ENCODE data around the gene NEDD4L.

Gene NEDD4L

DNA sequence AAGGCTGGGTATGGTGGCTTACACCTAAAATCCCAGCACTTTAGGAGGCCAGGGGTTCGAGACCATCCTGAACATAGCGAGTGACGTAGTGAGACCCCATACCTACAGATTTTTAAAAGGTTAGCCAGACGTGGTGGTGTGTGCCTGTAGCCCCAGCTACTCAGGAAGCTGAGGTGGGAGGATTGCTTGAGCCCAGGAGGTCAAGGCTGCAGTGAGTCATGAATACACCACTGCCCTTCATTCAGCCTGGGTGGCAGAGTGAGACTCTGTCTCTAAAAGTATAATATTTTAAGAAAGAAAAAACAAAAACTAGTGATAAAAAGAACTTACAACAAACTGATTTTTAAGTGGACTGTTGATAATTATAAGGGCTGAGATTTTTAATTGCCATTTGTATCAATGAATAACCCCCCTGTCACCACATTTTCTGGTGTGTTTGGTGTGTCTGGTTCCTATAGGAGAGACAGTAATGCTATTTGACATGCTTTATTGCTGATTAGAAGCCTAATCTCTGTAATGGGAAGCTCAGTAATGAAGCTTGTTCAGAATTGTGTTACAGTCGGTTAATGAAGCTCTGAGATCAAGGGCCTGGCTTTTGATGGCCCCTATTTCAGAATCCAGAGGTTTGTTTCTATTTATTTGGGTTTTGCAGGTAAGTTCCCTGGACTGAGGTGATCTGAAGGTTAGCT lies 147.0 kb downstream of the NEDD4L start:
- Mint-ChIP-seq H3K4me1 (ENCODE audit: low read depth) (peaks cover 10% of the 10 kb centered on the region), H3K9me3 (ENCODE audit: low read depth) (no peaks in the 10 kb centered on the region), H3K27ac (no peak overlapping the region), H3K4me3 (no peak overlapping the region), H3K36me3 (peaks cover 2% of the 10 kb centered on the region), H3K27me3 (no peaks in the 10 kb centered on the region)

DNA sequence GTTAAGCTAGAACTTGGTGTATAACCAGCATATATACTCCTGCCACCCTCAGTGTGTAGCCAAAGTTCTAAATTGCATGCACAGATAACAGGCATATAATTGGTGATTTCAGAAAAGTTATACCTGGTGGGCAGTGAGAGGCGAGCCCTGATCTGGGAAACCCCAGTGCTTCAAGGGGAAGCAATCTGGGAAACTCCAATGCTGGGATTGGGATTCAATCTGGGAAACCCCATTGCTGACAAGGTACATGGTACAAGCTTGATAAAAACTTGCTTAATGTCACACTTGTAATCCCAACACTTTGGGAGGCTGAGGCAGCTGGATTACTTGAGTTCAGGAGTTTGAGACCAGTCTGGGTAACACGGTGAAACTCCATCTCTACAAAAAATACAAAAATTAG lies 147.6 kb downstream of the NEDD4L start:
- Mint-ChIP-seq H3K9me3 (ENCODE audit: low read depth) (no peaks in the 10 kb centered on the region), H3K27me3 (no peaks in the 10 kb centered on the region), H3K4me3 (no peak overlapping the region), H3K4me1 (ENCODE audit: low read depth) (peaks cover 13% of the 10 kb centered on the region), H3K36me3 (peaks cover 2% of the 10 kb centered on the region), H3K27ac (no peak overlapping the region)

DNA sequence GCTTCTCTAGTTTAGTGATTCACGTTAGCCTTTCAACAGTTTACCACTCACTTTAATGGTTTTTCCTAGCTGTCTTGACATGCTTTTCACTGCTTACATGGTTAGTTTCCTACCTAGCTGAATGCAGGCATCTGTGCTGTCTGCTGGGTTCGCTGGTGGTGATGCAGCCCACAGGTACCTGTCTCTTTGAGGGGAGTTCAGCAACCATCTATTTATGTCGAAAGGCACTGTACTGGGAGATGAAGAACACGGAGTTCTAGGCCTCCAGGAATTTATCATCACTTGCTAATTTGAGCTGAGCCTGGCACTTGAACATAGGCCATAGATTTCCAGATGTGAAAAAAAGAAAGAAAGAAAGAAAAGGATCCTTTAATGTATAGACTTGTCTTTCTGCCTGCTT lies 148.5 kb downstream of the NEDD4L start:
- H3K4me3 Mint-ChIP-seq = no peak overlapping the region
- peaks cover 2% of the 10 kb centered on the region for H3K36me3 Mint-ChIP-seq
- no peak overlapping the region for H3K27ac Mint-ChIP-seq
- no peaks in the 10 kb centered on the region for H3K27me3 Mint-ChIP-seq
- no peaks in the 10 kb centered on the region for H3K9me3 Mint-ChIP-seq (ENCODE audit: low read depth)
- H3K4me1 Mint-ChIP-seq (ENCODE audit: low read depth) = peaks cover 15% of the 10 kb centered on the region

DNA sequence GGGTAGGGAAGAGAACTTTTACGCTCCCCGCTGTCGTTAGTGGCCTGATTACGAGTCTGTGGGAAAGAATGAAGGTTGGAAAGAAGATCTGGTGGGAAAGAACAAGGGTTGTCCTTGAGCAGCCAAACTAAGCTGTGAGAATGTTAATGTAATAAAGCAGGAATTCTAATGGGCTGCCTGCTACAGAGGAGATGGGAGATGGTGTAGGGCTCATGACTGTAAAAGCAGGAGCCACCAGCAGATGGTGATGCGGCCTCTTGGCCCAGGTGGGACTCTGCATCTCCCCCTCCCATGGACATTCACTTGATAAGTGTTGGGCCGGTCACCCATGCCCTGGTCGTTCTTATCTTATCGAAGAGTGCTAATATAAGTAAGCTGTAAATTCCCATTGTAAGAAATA lies 150.0 kb downstream of the NEDD4L start:
- no peak overlapping the region for H3K4me3 Mint-ChIP-seq
- no peaks in the 10 kb centered on the region for H3K27me3 Mint-ChIP-seq
- H3K27ac Mint-ChIP-seq = no peak overlapping the region
- H3K36me3 Mint-ChIP-seq = peaks cover 2% of the 10 kb centered on the region
- peaks cover 15% of the 10 kb centered on the region for H3K4me1 Mint-ChIP-seq (ENCODE audit: low read depth)
- H3K9me3 Mint-ChIP-seq (ENCODE audit: low read depth) = no peaks in the 10 kb centered on the region

DNA sequence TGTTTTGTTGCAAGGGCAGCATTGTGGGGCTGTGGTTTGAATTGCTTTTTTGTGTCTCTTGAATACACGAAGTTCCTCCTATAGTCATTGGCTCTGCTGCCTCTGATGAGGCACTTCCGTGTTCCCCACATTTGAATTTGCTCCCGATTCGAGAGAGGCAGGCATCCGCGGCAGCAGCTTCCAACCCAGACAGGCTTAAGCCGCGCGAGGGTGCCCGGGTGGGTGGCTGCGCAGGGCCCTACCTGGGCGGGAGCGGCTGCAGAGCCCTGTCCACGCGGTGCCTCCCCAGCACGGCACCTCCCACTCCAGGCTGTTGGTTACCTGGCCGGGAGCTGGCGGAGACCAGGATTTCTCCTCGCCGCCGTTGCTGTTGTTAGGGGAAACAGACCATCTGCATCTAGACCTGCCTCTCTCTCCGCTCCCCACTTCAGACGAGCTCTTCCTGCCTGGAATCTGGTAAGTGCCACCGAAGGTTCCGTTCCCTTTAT lies 151.3 kb downstream of the NEDD4L start:
- Mint-ChIP-seq H3K4me3 (peak overlapping the region; percentile 86), H3K4me1 (ENCODE audit: low read depth) (peaks cover 15% of the 10 kb centered on the region), H3K27me3 (no peaks in the 10 kb centered on the region), H3K9me3 (ENCODE audit: low read depth) (no peaks in the 10 kb centered on the region), H3K36me3 (peaks cover 2% of the 10 kb centered on the region), H3K27ac (peak overlapping the region; percentile 58)

DNA sequence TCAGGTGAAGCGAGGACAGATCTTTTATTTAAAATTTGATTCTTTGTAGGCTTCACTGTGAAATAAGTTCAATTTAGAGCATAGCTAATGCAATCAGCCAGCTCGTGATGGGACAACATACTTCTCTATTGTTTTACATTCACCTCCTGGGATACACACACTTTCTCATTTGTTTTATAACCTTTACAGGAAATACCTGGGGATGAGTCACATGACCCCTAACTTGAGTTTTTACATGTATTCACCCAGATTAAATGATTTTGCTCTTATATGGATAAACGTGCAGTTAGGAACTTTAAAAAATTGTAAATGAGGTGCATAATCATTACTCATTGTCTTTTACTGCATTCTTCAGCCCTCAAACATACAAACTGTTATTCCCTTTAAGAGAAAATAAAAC lies 152.1 kb downstream of the NEDD4L start:
- Mint-ChIP-seq H3K4me3 (peak overlapping the region; percentile 86), H3K9me3 (ENCODE audit: low read depth) (no peaks in the 10 kb centered on the region), H3K27ac (no peak overlapping the region), H3K4me1 (ENCODE audit: low read depth) (peaks cover 15% of the 10 kb centered on the region), H3K27me3 (no peaks in the 10 kb centered on the region), H3K36me3 (peaks cover 2% of the 10 kb centered on the region)

DNA sequence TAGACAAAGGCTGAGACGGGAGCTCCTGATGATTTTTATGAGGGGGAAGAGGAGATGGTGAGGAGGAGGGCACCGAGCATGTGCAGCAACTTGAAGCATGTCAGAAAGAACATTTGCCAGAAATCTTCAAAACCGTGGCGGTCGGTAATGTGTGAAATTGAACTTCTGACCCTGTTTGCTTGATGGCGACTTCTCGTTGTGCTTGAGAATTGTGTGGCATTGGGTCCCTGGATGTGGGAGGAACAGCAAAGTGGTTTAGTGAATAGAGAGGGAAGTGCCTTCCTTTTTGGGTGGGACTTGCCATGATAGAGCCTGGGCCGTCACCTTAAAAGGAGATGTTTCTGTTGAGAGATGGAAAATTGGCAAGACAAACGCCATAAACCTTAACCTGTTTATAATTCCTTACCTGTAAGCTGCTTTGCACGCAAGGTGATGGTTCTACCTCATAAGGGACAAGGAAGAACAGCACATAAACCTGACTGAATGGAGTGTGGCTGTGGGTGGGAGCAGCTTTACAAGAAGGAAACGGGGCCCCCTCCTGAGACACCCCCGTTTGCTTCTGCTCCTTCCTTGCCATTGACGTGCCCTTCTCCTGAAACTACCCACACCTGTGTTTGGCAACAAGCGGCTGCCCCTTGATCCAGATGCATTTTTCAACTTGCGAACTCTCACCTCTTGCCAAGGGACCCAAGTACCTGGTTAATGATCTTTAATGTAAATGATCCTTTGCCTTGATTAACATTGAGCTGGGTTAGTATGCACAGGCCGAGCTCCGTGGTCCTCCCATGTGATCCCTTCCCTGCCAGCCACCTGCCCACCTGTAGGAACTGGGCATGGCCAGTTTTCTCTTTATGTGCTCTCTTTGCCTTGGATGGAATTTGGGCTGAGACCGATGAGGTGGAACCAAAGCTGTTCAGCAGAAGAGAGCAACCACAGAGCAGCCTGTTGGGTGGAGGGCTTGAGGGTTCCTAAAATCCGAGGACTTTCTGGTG lies 153.2 kb downstream of the NEDD4L start:
- Mint-ChIP-seq H3K4me3 (no peak overlapping the region), H3K4me1 (ENCODE audit: low read depth) (peaks cover 15% of the 10 kb centered on the region), H3K27ac (no peak overlapping the region), H3K27me3 (no peaks in the 10 kb centered on the region), H3K9me3 (ENCODE audit: low read depth) (no peaks in the 10 kb centered on the region), H3K36me3 (peaks cover 2% of the 10 kb centered on the region)

DNA sequence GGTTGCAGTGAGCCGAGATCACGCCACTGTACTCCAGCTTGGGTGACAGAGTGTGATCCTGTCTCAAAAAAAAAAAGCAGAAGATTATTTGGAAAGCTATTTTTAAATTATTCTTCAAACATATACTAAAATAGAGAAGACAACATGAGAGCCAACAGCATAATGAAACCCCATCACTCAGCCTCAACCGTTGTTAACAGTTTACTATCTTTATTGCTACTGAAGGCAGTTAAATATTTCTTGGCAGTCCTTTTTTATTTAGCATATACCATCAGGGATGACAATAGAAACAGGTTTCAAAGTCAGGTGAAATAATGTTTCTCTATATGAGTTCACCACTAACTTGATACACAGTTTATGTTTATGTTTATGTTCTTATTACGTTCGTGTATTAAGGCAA lies 157.2 kb downstream of the NEDD4L start:
- H3K27ac Mint-ChIP-seq = no peak overlapping the region
- H3K36me3 Mint-ChIP-seq = no peaks in the 10 kb centered on the region
- H3K27me3 Mint-ChIP-seq = no peaks in the 10 kb centered on the region
- no peak overlapping the region for H3K4me3 Mint-ChIP-seq
- no peaks in the 10 kb centered on the region for H3K9me3 Mint-ChIP-seq (ENCODE audit: low read depth)
- peaks cover 2% of the 10 kb centered on the region for H3K4me1 Mint-ChIP-seq (ENCODE audit: low read depth)

DNA sequence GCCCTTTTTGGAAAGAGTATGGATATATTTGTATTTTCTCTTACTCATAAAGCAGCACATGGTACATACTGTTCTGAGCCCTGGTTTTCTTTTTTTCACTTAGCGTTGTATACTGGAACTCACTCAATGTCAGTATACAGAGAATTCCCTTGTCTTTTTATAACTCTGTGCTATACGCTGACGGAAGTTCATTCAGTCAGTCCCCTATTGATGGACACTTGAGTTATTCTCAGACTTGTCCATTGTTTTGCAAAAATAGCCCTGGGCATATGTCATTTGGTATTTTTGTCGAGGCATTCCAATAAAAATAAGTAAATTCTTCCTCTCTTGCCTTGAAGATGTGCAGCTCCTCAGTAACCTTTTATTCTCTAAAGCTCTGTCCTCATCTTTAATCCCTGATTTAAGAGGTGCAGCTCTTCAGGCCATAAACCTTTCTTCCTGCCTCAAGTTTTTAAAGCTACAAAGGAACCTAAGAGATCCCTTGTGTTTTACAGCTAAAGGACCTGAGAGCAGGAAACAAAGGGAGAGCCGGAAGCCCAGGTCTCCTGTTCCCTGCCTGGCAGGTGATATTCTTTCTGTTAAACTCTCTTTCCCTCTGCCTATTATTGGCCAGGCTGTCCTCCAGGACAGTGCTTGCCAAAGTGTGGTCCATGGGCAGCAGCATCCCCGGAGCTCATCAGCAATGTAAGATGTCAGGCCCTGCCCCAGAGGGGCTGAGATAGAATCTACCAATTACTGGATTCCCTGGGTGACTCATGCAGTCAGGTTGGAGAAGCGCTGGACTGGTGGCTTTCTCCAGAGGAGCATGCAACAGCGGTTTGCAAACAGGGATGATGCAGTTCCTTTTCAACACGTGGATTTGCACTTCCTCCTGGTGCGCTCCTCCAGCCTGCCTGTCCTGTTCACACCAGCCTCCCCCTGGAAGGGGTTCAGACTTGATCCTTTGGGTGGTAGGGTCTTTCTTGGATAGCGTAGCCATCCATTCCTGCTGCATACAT lies 158.0 kb downstream of the NEDD4L start:
- H3K4me1 Mint-ChIP-seq (ENCODE audit: low read depth) = no peaks in the 10 kb centered on the region
- H3K27me3 Mint-ChIP-seq = no peaks in the 10 kb centered on the region
- H3K9me3 Mint-ChIP-seq (ENCODE audit: low read depth) = no peaks in the 10 kb centered on the region
- no peak overlapping the region for H3K4me3 Mint-ChIP-seq
- no peaks in the 10 kb centered on the region for H3K36me3 Mint-ChIP-seq
- H3K27ac Mint-ChIP-seq = no peak overlapping the region

DNA sequence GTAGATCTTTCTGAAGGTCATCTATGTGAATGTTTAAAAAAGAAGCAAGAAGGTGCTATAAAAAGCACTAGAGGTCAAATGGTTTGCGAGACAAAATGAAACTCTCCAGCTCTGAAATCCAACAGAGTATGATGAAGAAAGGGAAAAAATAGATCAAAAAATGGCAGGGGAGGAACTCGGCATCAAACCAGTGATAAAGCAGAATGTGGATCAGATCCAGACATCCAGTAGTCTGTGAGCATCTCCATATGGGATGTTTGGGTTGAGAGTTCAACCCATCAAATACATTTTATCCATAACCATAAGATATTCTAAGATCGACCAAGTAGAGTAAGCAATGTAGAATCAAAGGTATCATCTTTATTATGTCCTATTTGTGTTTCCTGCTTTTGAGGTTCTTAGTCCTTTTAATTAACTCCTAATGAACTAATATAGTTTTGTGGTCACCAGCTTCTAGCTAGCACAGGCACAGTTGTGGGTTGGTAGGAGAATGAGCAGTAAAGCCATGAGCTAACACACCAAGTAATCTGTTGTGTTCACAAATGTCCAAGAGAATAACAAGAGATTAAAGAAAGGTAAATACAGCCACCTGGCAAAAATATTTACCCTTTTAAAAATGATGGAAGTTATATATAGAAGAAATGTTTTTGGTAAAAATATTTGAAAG lies 160.9 kb downstream of the NEDD4L start:
- H3K4me3 Mint-ChIP-seq = no peak overlapping the region
- H3K36me3 Mint-ChIP-seq = no peaks in the 10 kb centered on the region
- H3K27me3 Mint-ChIP-seq = no peaks in the 10 kb centered on the region
- peaks cover 5% of the 10 kb centered on the region for H3K4me1 Mint-ChIP-seq (ENCODE audit: low read depth)
- no peak overlapping the region for H3K27ac Mint-ChIP-seq
- H3K9me3 Mint-ChIP-seq (ENCODE audit: low read depth) = no peaks in the 10 kb centered on the region

DNA sequence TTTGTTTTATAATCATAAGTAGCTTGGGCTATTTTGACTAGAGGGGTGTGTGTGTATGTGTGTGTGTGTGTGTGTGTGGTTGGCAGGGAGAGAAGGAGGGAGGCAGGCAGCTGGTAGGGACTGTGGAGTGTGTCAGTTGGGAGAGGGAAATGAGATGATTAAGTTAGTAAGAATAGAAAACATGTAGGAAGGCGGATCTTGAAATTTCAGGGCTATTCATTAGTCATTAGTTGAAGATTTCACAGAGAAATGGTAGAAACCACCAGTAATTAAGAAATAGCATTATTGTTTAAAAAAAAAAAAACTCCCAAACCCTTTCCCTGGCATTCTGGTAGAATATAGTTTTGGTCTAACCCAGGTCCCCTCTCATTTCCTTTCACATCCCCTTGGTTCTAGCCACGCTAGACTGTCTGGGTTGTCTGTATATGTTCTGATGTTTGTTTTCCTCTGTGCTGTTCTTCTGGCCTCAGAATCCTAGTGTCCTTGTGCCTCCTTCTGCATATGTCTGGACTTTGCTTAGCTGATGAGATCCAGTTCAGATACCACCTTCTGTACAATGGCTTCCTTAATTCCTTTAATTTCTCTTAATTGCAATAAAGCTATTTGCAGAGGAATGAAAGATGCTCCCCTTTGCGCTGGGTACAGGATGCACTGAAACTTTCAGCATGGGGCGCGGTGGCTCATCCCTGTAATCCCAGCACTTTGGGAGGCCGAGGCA lies 161.6 kb downstream of the NEDD4L start:
- Mint-ChIP-seq H3K36me3 (no peaks in the 10 kb centered on the region), H3K9me3 (ENCODE audit: low read depth) (no peaks in the 10 kb centered on the region), H3K27me3 (no peaks in the 10 kb centered on the region), H3K4me3 (no peak overlapping the region), H3K4me1 (ENCODE audit: low read depth) (peaks cover 5% of the 10 kb centered on the region), H3K27ac (no peak overlapping the region)

DNA sequence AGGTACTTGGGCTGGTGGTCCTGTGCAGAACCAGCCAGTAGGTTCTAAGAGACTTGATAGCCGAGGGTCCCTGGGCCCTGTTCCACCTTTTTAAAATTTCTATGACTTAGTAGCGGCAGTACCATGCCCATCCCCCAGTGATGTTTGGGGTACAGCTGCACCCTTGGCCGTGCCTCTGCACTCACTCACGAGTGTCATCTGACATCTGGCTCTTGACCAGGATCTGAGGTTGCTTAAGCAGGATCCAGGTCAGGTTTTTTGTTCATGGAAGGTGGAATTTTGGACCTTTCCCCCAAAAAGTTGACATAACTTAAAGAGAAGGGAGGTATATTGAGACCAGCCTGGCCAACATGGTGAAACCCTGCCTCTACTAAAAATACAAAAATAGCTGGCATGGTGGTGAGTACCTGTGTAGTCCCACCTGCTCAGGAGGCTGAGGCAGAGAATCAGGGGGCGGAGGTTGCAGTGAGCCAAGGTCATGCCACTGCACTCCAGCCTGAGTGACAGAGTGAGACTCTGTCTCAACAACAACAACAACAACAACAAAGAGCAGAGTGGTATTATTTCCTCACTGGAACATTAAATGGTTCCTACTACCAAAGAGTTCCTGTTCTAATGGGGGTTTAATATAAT lies 163.6 kb downstream of the NEDD4L start:
- Mint-ChIP-seq H3K4me1 (ENCODE audit: low read depth) (peaks cover 5% of the 10 kb centered on the region), H3K36me3 (no peaks in the 10 kb centered on the region), H3K4me3 (no peak overlapping the region)

DNA sequence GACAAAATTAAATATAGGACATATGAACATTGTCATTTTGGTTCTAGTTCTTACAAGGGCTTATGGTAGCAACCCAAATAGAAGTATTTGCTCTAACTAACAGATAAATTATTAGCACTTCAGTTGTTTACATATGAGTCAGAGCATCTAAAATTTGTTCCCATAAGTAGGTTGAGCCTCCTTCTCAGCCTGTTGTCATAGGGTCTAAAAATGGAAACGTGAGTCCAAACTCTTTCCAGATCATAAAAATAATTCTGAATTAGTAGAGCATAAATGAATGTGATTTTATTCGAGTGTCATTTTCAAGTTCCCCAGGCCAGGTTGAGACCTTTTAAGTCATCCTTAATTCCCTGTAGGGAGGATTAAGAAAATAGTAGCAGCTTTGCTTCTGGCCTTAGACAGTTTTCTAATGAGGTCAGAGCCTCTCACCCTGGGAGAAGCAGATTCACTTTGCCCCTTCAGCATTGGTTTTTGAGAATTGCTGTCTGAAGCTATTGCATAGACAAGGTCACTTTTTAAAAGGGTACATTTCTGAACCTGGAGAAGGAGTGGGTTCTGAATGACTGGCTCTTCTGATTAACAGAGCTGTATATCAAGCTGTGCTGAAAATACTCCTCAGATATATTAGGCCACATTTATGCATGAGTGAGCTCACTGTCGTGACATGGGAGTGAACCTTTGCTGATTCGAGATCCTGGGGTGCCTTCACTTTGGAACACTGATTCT lies 164.3 kb downstream of the NEDD4L start:
- no peaks in the 10 kb centered on the region for H3K36me3 Mint-ChIP-seq

More for the DNA sequence above, 163.6 kb downstream of the NEDD4L start:
- Mint-ChIP-seq H3K27ac (no peak overlapping the region), H3K27me3 (no peaks in the 10 kb centered on the region), H3K9me3 (ENCODE audit: low read depth) (no peaks in the 10 kb centered on the region)

More for the DNA sequence above, 164.3 kb downstream of the NEDD4L start:
- Mint-ChIP-seq H3K4me1 (ENCODE audit: low read depth) (peaks cover 8% of the 10 kb centered on the region), H3K9me3 (ENCODE audit: low read depth) (no peaks in the 10 kb centered on the region), H3K27me3 (no peaks in the 10 kb centered on the region), H3K27ac (no peak overlapping the region), H3K4me3 (no peak overlapping the region)
